H9 (cell line): Measurements from ENCODE around the gene SDK2. TPM values are rescaled to one million over a fixed set of nuclear protein-coding genes. Genes with fewer than 3 reads are reported as not detected.

Experiments used
- DNase-seq: peaks from one replicate; pipeline ENCODE4 v3.0.0-alpha.2; 2017
- H2AFZ ChIP-seq: one replicate; pipeline ENCODE4 v1.6.1; 2013; ENCODE audit warnings: mild to moderate bottlenecking, low read length, control low read depth, moderate library complexity
- H2AK5ac ChIP-seq: 2 replicates; pipeline ENCODE4 v1.6.1; 2013; ENCODE audit warnings: low read length, control low read depth, mixed read lengths; ENCODE audit not compliant: insufficient read length
- H2BK120ac ChIP-seq: one replicate; pipeline ENCODE4 v1.6.1; 2013; ENCODE audit warnings: low read depth, mild to moderate bottlenecking, low read length, control low read depth, inconsistent platforms; ENCODE audit not compliant: poor library complexity, severe bottlenecking
- H2BK12ac ChIP-seq: 2 replicates; pipeline ENCODE4 v1.6.1; 2013; ENCODE audit warnings: low read length, control low read depth, mixed read lengths, low read depth; ENCODE audit not compliant: insufficient read length
- H2BK15ac ChIP-seq: 2 replicates; pipeline ENCODE4 v1.6.1; 2013; ENCODE audit warnings: low read depth, low read length, control low read depth
- H2BK20ac ChIP-seq: one replicate; pipeline ENCODE4 v1.6.1; 2013; ENCODE audit warnings: low read depth, mild to moderate bottlenecking, low read length, control low read depth, inconsistent platforms; ENCODE audit not compliant: poor library complexity, severe bottlenecking
- H2BK5ac ChIP-seq: 2 replicates; pipeline ENCODE4 v1.6.1; 2013; ENCODE audit warnings: low read length, control low read depth, mixed read lengths; ENCODE audit not compliant: insufficient read length
- H3K14ac ChIP-seq: 2 replicates; pipeline ENCODE4 v1.6.1; 2013; ENCODE audit warnings: low read length, control low read depth; ENCODE audit not compliant: insufficient read depth
- H3K18ac ChIP-seq: 2 replicates; pipeline ENCODE4 v1.6.1; 2013; ENCODE audit warnings: low read depth, mild to moderate bottlenecking, mixed read lengths, low read length, control low read depth; ENCODE audit not compliant: insufficient read length
- H3K23ac ChIP-seq: 2 replicates; pipeline ENCODE4 v1.6.1; 2013; ENCODE audit warnings: low read length, control low read depth, mixed read lengths, low read depth; ENCODE audit not compliant: insufficient read length
- H3K23me2 ChIP-seq: 2 replicates; pipeline ENCODE4 v1.6.1; 2013; ENCODE audit warnings: low read depth, mild to moderate bottlenecking, mixed read lengths, low read length, control low read depth; ENCODE audit not compliant: insufficient read length, poor library complexity, severe bottlenecking
- H3K27ac ChIP-seq: 2 replicates; pipeline ENCODE4 v1.5.1; 2013; ENCODE audit warnings: low read length, control low read depth, mixed read lengths, low read depth; ENCODE audit not compliant: insufficient read length
- H3K27me3 ChIP-seq: 2 replicates; pipeline ENCODE4 v1.6.1; 2013; ENCODE audit warnings: low read length, control low read depth, inconsistent platforms; ENCODE audit not compliant: insufficient read depth
- H3K4ac ChIP-seq: 2 replicates; pipeline ENCODE4 v1.6.1; 2013; ENCODE audit warnings: low read depth, mild to moderate bottlenecking, control low read depth, inconsistent platforms, low read length, moderate library complexity
- H3K4me1 ChIP-seq: 2 replicates; pipeline ENCODE4 v1.6.1; 2013; ENCODE audit warnings: low read length, control low read depth, inconsistent platforms; ENCODE audit not compliant: insufficient read depth
- H3K4me2 ChIP-seq: 2 replicates; pipeline ENCODE4 v1.6.1; 2013; ENCODE audit warnings: low read length, control low read depth, mixed read lengths; ENCODE audit not compliant: insufficient read length, insufficient read depth
- H3K56ac ChIP-seq: 2 replicates; pipeline ENCODE4 v1.6.1; 2013; ENCODE audit warnings: low read depth, mild to moderate bottlenecking, mixed read lengths, low read length, control low read depth; ENCODE audit not compliant: insufficient read length
- H3K79me1 ChIP-seq: 2 replicates; pipeline ENCODE4 v1.6.1; 2013; ENCODE audit warnings: low read depth, mild to moderate bottlenecking, moderate library complexity, low read length, control low read depth, inconsistent platforms; ENCODE audit not compliant: insufficient read depth, poor library complexity, severe bottlenecking
- H3K79me2 ChIP-seq: 2 replicates; pipeline ENCODE4 v1.6.1; 2013; ENCODE audit warnings: low read length, control low read depth, inconsistent platforms; ENCODE audit not compliant: insufficient read depth
- H3K9ac ChIP-seq: 2 replicates; pipeline ENCODE4 v1.6.1; 2013; ENCODE audit warnings: low read length, control low read depth, mixed read lengths; ENCODE audit not compliant: insufficient read length; ENCODE audit errors: extremely low read depth
- H3K9me3 ChIP-seq: one replicate; pipeline ENCODE4 v1.6.1; 2013; ENCODE audit warnings: low read depth, low read length, inconsistent platforms; ENCODE audit not compliant: control insufficient read depth
- H3T11ph ChIP-seq: one replicate; pipeline ENCODE4 v1.6.1; 2013; ENCODE audit warnings: mild to moderate bottlenecking, low read length, control low read depth, inconsistent platforms
- H4K20me1 ChIP-seq: one replicate; pipeline ENCODE4 v1.6.1; 2013; ENCODE audit not compliant: control insufficient read depth, insufficient read length, insufficient read depth
- H4K5ac ChIP-seq: 2 replicates; pipeline ENCODE4 v1.6.1; 2013; ENCODE audit warnings: low read depth, mild to moderate bottlenecking, mixed read lengths, low read length, control low read depth; ENCODE audit not compliant: insufficient read length
- H4K8ac ChIP-seq: replicated peaks from 2 replicates; pipeline ENCODE4 v1.6.1; 2013; ENCODE audit warnings: low read length, control low read depth, mixed read lengths, low read depth; ENCODE audit not compliant: insufficient read length
- H4K91ac ChIP-seq: 2 replicates; pipeline ENCODE4 v1.6.1; 2013; ENCODE audit warnings: low read depth, mild to moderate bottlenecking, moderate library complexity, mixed read lengths, low read length, control low read depth; ENCODE audit not compliant: insufficient read length
- H3K27ac Mint-ChIP-seq, 3 experiments: 2 replicates in 2 of 3; 3 replicates in 1 of 3; pipeline ENCODE4 v1.8.0; 2020 to 2021; ENCODE audit warnings: mixed read lengths in 3 of 3, mild to moderate bottlenecking in 1 of 3, moderate library complexity in 1 of 3
- H3K27me3 Mint-ChIP-seq: 2 replicates; pipeline ENCODE4 v1.8.0; 2021; ENCODE audit warnings: low read depth, mild to moderate bottlenecking, moderate library complexity, mixed read lengths
- H3K36me3 Mint-ChIP-seq, 3 experiments: 2 replicates in 2 of 3; 3 replicates in 1 of 3; pipeline ENCODE4 v1.8.0; 2020 to 2021; ENCODE audit warnings: low read depth in 3 of 3, mixed read lengths in 3 of 3; ENCODE audit not compliant: insufficient read depth in 1 of 3
- H3K4me1 Mint-ChIP-seq, 2 experiments: 2 replicates each; pipeline ENCODE4 v1.8.0; 2020; ENCODE audit warnings: mixed read lengths in 2 of 2
- H3K4me3 Mint-ChIP-seq, 2 experiments: 2 replicates in 1 of 2; 3 replicates in 1 of 2; pipeline ENCODE4 v1.8.0; 2020 to 2021; ENCODE audit warnings: mild to moderate bottlenecking in 2 of 2, mixed read lengths in 2 of 2, moderate library complexity in 1 of 2
- H3K9me3 Mint-ChIP-seq, 2 experiments: 2 replicates in 1 of 2; 3 replicates in 1 of 2; pipeline ENCODE4 v1.8.0; 2020; ENCODE audit warnings: mild to moderate bottlenecking in 2 of 2, mixed read lengths in 2 of 2, moderate library complexity in 1 of 2
- WGBS: extraction: QIAGEN DNeasy Blood & Tissue Kit; methylation state at CpG from one replicate; pipeline ENCODE4 v1.1.7; 2013; ENCODE audit warnings: missing lambda C conversion rate, low lambda C conversion rate, mixed read lengths; ENCODE audit not compliant: insufficient read length; ENCODE audit errors: extremely low coverage; 5-methylcytosine and 5-hydroxymethylcytosine counted together
- total RNA-seq: library from RNA; stranded (reverse); gene quantifications from 2 replicates; pipeline ENCODE4 v1.2.1, GENCODE V29; 2021
- TF ChIP-seq, protein P1 (sequence below): fragments of 200-600 bp; sonication (generic); conservative IDR thresholded peaks from 3 replicates; pipeline ENCODE4 v1.8.0; 2021; ENCODE audit warnings: antibody characterized with exemption, mild to moderate bottlenecking

The SDK2 gene
- total RNA-seq, 1 experiment from 2014 or later, result 9.1 TPM

GRCh38 chr17:73376152-73376551 is 268.1 kb downstream of the SDK2 start:
- Histone ChIP-seq H3K79me1 (no peaks in the 10 kb centered on the region), H3K4me2 (no peak overlapping the region), H2BK120ac (no peak overlapping the region), H3K9me3 (no peaks in the 10 kb centered on the region), H3K79me2 (no peaks in the 10 kb centered on the region), H3K9ac (no peak overlapping the region), H3K27ac (no peak overlapping the region), H3K23ac (no peak overlapping the region), H3K18ac (no peak overlapping the region), H2AFZ (no peak overlapping the region), H2BK12ac (no peak overlapping the region), H4K20me1 (no peaks in the 10 kb centered on the region), H3K23me2 (no peaks in the 10 kb centered on the region), H4K91ac (no peak overlapping the region), H2BK20ac (no peak overlapping the region), H2AK5ac (no peak overlapping the region), H3T11ph (no peak overlapping the region), H3K14ac (no peak overlapping the region), H3K4ac (no peak overlapping the region), H4K5ac (no peak overlapping the region), H2BK15ac (no peak overlapping the region), H4K8ac (no peak overlapping the region), H3K4me1 (no peaks in the 10 kb centered on the region), H3K27me3 (no peaks in the 10 kb centered on the region), H3K56ac (no peak overlapping the region), H2BK5ac (no peak overlapping the region)
- Mint-ChIP-seq H3K27me3 (peaks cover 2% of the 10 kb centered on the region), H3K4me3 (no peak overlapping the region), H3K9me3 (no peaks in the 10 kb centered on the region), H3K4me1 (peaks cover 5 to 9% of the 10 kb centered on the region in 2 experiments; a peak in 3 of 4 replicates), H3K27ac (no peak overlapping the region; a peak in 1 of 7 replicates), H3K36me3 (peaks cover 0 to 19% (median 4%) of the 10 kb centered on the region in 3 experiments; a peak in 4 of 7 replicates)
- no peak for DNase-seq
- TF ChIP-seq, protein P1, sequence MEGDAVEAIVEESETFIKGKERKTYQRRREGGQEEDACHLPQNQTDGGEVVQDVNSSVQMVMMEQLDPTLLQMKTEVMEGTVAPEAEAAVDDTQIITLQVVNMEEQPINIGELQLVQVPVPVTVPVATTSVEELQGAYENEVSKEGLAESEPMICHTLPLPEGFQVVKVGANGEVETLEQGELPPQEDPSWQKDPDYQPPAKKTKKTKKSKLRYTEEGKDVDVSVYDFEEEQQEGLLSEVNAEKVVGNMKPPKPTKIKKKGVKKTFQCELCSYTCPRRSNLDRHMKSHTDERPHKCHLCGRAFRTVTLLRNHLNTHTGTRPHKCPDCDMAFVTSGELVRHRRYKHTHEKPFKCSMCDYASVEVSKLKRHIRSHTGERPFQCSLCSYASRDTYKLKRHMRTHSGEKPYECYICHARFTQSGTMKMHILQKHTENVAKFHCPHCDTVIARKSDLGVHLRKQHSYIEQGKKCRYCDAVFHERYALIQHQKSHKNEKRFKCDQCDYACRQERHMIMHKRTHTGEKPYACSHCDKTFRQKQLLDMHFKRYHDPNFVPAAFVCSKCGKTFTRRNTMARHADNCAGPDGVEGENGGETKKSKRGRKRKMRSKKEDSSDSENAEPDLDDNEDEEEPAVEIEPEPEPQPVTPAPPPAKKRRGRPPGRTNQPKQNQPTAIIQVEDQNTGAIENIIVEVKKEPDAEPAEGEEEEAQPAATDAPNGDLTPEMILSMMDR, result no peak
- no CpG with 5 or more reads among the region's 11 CpGs for WGBS
